OCI-LY3 (cell line): ENCODE results near the gene NIT2.

Experiments
- H2AFZ ChIP-seq: fragments of 200-600, 300-600 bp; shearing (Covaris generic); 2 replicates; pipeline ENCODE4 v1.6.0; 2014; ENCODE audit warnings: antibody characterized with exemption, low read depth, low read length
- H3K27ac ChIP-seq: fragments of 200-600, 300-600 bp; sonication (generic); 2 replicates; pipeline ENCODE4 v1.5.1; 2014; ENCODE audit warnings: mild to moderate bottlenecking, low read length, moderate library complexity, mixed read lengths
- H3K27me3 ChIP-seq: fragments of 200-600, 300-600 bp; sonication (generic); 2 replicates; pipeline ENCODE4 v1.6.1; 2014; ENCODE audit warnings: low read depth, low read length, mixed read lengths
- H3K36me3 ChIP-seq: fragments of 200-600, 300-600 bp; sonication (generic); replicated peaks from 2 replicates; pipeline ENCODE3; 2014; ENCODE audit warnings: low read depth, low read length, mixed read lengths
- H3K4me1 ChIP-seq: fragments of 300-600, 200-600 bp; sonication (generic); 2 replicates; pipeline ENCODE4 v1.6.1; 2014; ENCODE audit warnings: low read length, mixed read lengths
- H3K4me2 ChIP-seq: fragments of 200-600, 300-600 bp; sonication (generic); 2 replicates; pipeline ENCODE4 v1.6.1; 2014; ENCODE audit warnings: low read length, mixed read lengths
- H3K4me3 ChIP-seq: fragments of 300-600, 200-600 bp; sonication (generic); 2 replicates; pipeline ENCODE4 v1.5.1; 2014; ENCODE audit warnings: antibody characterized with exemption, mild to moderate bottlenecking, low read length, moderate library complexity
- H3K79me2 ChIP-seq: fragments of 300-600, 200-600 bp; shearing (Covaris generic); 2 replicates; pipeline ENCODE4 v1.6.1; 2014; ENCODE audit warnings: mild to moderate bottlenecking, low read length, mixed read lengths
- H3K9ac ChIP-seq: fragments of 300-600, 200-600 bp; shearing (Covaris generic); 2 replicates; pipeline ENCODE4 v1.6.0; 2014; ENCODE audit warnings: mild to moderate bottlenecking, low read length, moderate library complexity
- H3K9me3 ChIP-seq: fragments of 200-600, 300-600 bp; shearing (Covaris generic); 2 replicates; pipeline ENCODE4 v1.6.1; 2014; ENCODE audit warnings: low read length, mixed read lengths; ENCODE audit not compliant: insufficient read depth
- H4K20me1 ChIP-seq: fragments of 200-600, 300-600 bp; sonication (generic); 2 replicates; pipeline ENCODE4 v1.6.1; 2016; ENCODE audit warnings: low read length, mixed read lengths; ENCODE audit not compliant: insufficient read depth
- EZH2phosphoT487 ChIP-seq: fragments of 200-600 bp; shearing (Covaris generic); IDR thresholded peaks from 2 replicates; pipeline ENCODE4 v1.6.1; 2018; ENCODE audit warnings: antibody characterized with exemption, mixed run types, low read depth
- TF ChIP-seq, protein P1 (sequence below): fragments of 200-600, 300-600 bp; sonication (generic); IDR thresholded peaks from 2 replicates; pipeline ENCODE4 v1.5.1; 2014; ENCODE audit warnings: antibody characterized with exemption, low read length, low read depth

NIT2 gene

DNA sequence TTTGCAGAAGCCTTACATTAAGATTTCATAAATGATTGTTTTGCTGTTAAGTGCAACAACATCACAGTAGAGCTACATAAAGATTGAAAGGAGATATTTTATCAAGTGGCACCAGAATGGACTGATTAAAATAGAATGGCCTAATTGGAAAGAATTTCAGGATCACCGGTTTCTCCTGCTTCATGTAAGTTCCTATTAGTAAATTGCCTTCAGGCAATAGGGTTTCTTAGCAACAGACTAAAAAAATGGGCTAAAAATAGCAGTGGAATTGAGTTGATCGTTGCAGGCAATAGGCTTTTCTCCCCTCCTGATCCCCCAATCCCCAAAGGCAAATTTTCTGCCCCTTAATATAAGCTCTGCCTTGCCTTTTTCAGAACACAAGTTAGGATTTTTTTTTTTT is 67.7 kb downstream of the NIT2 start:
- TF ChIP-seq, protein P1, sequence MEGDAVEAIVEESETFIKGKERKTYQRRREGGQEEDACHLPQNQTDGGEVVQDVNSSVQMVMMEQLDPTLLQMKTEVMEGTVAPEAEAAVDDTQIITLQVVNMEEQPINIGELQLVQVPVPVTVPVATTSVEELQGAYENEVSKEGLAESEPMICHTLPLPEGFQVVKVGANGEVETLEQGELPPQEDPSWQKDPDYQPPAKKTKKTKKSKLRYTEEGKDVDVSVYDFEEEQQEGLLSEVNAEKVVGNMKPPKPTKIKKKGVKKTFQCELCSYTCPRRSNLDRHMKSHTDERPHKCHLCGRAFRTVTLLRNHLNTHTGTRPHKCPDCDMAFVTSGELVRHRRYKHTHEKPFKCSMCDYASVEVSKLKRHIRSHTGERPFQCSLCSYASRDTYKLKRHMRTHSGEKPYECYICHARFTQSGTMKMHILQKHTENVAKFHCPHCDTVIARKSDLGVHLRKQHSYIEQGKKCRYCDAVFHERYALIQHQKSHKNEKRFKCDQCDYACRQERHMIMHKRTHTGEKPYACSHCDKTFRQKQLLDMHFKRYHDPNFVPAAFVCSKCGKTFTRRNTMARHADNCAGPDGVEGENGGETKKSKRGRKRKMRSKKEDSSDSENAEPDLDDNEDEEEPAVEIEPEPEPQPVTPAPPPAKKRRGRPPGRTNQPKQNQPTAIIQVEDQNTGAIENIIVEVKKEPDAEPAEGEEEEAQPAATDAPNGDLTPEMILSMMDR, result no peak
- no peak for TF ChIP-seq EZH2phosphoT487
- peaks cover 24% of the 10 kb centered on the region for H3K36me3 ChIP-seq
- H3K9me3 ChIP-seq, result peaks cover 6% of the 10 kb centered on the region
- H4K20me1 ChIP-seq, result peaks cover 11% of the 10 kb centered on the region
- H3K9ac ChIP-seq, result peak overlapping the region; percentile 89
- H3K4me2 ChIP-seq, result peak overlapping the region; percentile 88
- H3K4me3 ChIP-seq, result peak overlapping the region; percentile 84
- peaks cover 24% of the 10 kb centered on the region for H3K4me1 ChIP-seq
- no peaks in the 10 kb centered on the region for H3K27me3 ChIP-seq
- no peak overlapping the region for H2AFZ ChIP-seq
- peak overlapping the region; percentile 87 for H3K27ac ChIP-seq
- peaks cover 67% of the 10 kb centered on the region for H3K79me2 ChIP-seq

DNA sequence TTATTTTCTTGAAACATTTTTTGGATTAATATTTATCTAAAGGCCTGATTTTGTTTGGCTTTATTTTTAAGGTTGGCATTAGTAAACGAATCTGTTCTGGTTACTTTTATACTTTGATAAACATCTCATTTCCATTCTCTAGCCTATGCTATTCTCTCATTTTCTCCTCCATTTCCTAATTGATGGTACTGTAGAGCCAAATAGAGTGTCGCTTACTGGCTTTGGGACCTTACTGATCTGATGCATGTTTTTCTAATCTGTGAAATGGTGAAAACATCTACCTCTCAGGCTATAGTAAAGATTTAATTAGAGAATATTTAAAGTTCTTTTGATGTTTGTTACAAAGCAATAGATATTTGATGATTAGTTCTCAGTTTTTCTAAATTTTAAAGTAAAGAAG is 68.3 kb downstream of the NIT2 start:
- Histone ChIP-seq H3K36me3 (peaks cover 30% of the 10 kb centered on the region), H3K4me1 (peaks cover 24% of the 10 kb centered on the region), H3K9me3 (peaks cover 12% of the 10 kb centered on the region), H3K4me2 (peak overlapping the region; percentile 88), H4K20me1 (peaks cover 11% of the 10 kb centered on the region), H3K79me2 (peaks cover 62% of the 10 kb centered on the region), H3K27me3 (no peaks in the 10 kb centered on the region), H3K4me3 (peak overlapping the region; percentile 84), H2AFZ (no peak overlapping the region), H3K27ac (no peak overlapping the region), H3K9ac (peak overlapping the region; percentile 89)
- TF ChIP-seq, protein P1, result no peak
- TF ChIP-seq EZH2phosphoT487, result no peak

DNA sequence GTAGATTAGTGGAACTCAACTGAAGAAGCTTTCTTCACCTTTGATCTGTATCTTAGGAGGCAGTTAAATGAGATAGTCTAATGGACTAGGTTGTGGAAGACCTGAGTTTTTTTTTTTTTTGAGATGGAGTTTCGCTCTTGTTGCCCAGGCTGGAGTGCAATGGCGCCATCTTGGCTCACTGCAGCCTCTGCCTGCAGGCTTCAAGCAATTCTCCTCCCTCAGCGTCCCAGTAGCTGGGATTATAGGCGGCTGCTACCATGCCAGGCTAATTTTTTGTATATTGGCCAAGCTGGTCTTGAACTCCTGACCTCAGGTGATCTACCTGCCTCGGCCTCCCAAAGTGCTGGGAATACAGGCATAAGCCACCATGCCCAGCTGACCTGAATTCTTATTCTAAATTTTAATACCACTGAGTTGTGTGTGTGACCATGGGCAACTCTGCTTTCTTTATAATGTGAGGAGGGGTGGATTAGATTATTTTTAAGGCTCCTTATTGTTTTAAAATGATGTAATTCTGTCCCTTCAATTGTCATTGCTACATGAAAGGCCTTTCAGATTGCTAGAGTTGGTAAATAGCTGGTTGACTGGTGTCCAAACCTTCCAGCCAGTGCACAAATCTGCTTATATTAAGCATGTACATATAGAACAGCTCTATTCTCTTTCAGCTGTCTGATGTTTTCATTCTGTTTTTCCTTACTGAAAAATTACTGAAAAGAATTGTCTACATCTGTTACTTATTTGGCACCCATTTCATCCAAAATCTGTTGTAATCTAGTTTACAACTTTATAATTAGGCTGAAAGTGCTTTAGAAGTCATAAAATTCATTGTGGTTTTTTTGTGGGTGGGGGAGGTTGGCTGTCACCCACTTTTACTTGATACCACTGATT is 69.0 kb downstream of the NIT2 start:
- TF ChIP-seq EZH2phosphoT487, result no peak
- TF ChIP-seq, protein P1, result no peak
- no peaks in the 10 kb centered on the region for H3K27me3 ChIP-seq
- H3K4me3 ChIP-seq, result peak overlapping the region; percentile 84
- H2AFZ ChIP-seq, result no peak overlapping the region
- peaks cover 38% of the 10 kb centered on the region for H3K36me3 ChIP-seq
- H3K79me2 ChIP-seq, result peaks cover 62% of the 10 kb centered on the region
- peak overlapping the region; percentile 88 for H3K4me2 ChIP-seq
- peak overlapping the region; percentile 89 for H3K9ac ChIP-seq
- H4K20me1 ChIP-seq, result peaks cover 11% of the 10 kb centered on the region
- H3K9me3 ChIP-seq, result peaks cover 12% of the 10 kb centered on the region
- peaks cover 22% of the 10 kb centered on the region for H3K4me1 ChIP-seq
- no peak overlapping the region for H3K27ac ChIP-seq

DNA sequence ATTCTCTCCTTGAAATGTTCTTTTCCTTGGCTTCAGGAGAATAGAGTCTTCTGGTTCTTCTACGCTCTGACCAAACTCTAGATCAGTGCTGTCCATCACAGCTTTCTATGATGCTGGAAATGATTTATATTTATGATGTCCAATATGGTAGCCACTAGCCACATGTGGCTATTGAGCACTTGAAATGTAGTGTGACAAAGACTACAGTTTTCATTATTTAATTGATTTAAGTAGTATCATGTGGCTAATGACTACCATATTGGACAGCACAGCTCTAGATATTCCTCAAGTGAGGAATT is 69.6 kb downstream of the NIT2 start:
- Histone ChIP-seq H3K4me3 (peak overlapping the region; percentile 84), H4K20me1 (peaks cover 11% of the 10 kb centered on the region), H3K9ac (no peak overlapping the region), H3K27me3 (no peaks in the 10 kb centered on the region), H3K79me2 (peaks cover 61% of the 10 kb centered on the region), H3K4me2 (peak overlapping the region; percentile 88; the same call in 1 of the 2 replicates), H2AFZ (no peak overlapping the region), H3K4me1 (peaks cover 19% of the 10 kb centered on the region), H3K36me3 (peaks cover 42% of the 10 kb centered on the region), H3K9me3 (peaks cover 12% of the 10 kb centered on the region), H3K27ac (no peak overlapping the region)
- no peak for TF ChIP-seq EZH2phosphoT487
- TF ChIP-seq, protein P1, result no peak
